Liver (tissue), 3 donors: ENCODE data around the gene ST7.

Experiments used
- CTCF ChIP-seq: fragments of 150-350 bp; IDR thresholded peaks from 2 replicates; pipeline ENCODE4 v1.5.1; 2017; ENCODE audit warnings: improper control_type of control experiment, low read depth, low read length; ENCODE audit not compliant: missing input control
- EGR1 ChIP-seq, 2 donors: IDR thresholded peaks; 2 replicates each; pipeline ENCODE4 v1.6.1; 2016 to 2018; ENCODE audit warnings: antibody characterized with exemption in 2 of 2, low read depth in 2 of 2
- GABPA ChIP-seq, 2 donors: IDR thresholded peaks in 1 of 2; conservative IDR thresholded peaks in 1 of 2; 2 replicates each; pipeline ENCODE4 v1.6.1; 2016; ENCODE audit warnings: antibody characterized with exemption in 2 of 2, mild to moderate bottlenecking in 1 of 2, moderate library complexity in 1 of 2
- MAX ChIP-seq: IDR thresholded peaks from 2 replicates; pipeline ENCODE4 v1.6.1; 2016; ENCODE audit warnings: antibody characterized with exemption
- REST ChIP-seq: IDR thresholded peaks from 2 replicates; pipeline ENCODE4 v1.6.1; 2016; ENCODE audit warnings: antibody characterized with exemption, mild to moderate bottlenecking
- ZBTB33 ChIP-seq: IDR thresholded peaks from 2 replicates; pipeline ENCODE4 v1.6.1; 2016; ENCODE audit warnings: antibody characterized with exemption
- donor health status: healthy.
- donor health status: healthy.

GRCh38 chr7:116977172-116977571 lies 23.9 kb downstream of the ST7 start:
- no peak for TF ChIP-seq CTCF
- TF ChIP-seq MAX, result no peak
- no peak for TF ChIP-seq ZBTB33
- TF ChIP-seq REST, result no peak
- TF ChIP-seq EGR1 (IDR thresholded peaks at IDR 0.05; ENCODE audit: low read depth in 2 of 2), result no peak
- no peak for TF ChIP-seq GABPA (IDR thresholded peaks at IDR 0.05 in 1 of 2, conservative IDR thresholded peaks at IDR 0.05 in 1 of 2)
